HG03139 (cell line): ENCODE measurements around the gene ANKRD11.
"Not testable (repeated sequence)": the region's sequence is repeated elsewhere in the genome, so short reads cannot be mapped to it uniquely, and the experiment has no call there.

Source experiments
- ATAC-seq: cut with Tn5 transposase; IDR thresholded peaks from one replicate; pipeline ENCODE4 v1.9.1; 2021; ENCODE audit not compliant: unreplicated experiment

ANKRD11 gene

GRCh38 chr16:89318871-89319630 lies 171.3 kb downstream of the ANKRD11 start:
- ATAC-seq = no peak

- ATAC-seq = no peak
These were observed 172.0 kb downstream of the ANKRD11 start for GRCh38 chr16:89318430-89318758.

GRCh38 chr16:89317729-89318429 lies 172.5 kb downstream of the ANKRD11 start:
- no peak for ATAC-seq

DNA sequence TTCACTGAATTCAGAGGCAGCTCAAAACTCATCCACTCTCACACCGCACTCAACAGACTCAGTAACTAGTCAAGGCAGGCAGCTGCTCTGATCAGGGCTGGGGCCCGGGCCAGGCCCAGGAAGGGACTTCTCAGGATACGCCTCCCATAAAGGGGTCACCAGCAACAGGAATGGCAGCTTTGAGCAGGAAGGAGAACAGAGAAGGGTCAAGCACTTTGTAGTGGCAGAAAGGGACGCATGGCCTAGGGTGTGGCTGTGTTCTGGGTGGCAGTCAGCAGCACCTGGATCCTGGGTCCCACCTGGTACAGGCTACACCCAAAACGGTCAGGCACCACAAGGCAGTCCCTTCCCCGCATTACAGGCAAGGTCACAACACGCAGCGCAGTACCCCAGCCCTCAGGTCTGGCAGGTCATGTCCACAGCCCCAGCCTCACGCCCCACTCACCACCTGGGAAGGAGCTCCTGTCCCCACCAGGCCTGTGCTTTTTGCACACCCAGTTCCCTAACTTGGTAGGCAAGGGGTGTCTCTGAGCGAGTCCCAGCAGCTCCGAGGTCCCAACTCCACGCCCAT lies 173.2 kb downstream of the ANKRD11 start:
- no peak for ATAC-seq

DNA sequence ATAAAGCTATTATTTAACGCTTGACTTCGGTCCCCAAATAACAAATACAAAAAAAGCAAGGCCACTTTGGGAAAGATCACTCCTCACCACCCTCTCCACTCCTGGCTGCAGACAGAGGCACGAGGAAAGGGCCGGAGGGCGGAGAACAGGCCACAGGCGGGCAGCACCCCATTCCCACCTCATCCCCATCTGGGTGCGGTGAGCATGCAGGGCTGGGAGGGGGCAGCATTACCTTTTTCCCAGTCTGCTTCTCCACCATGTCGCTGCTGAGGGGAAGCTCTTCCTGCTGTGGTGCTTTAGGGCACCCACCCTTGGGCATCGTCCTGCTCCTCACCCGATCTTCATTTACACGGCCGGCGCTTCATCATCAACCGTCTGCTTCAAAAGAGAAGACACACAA lies 173.7 kb downstream of the ANKRD11 start:
- ATAC-seq = no peak

- no peak for ATAC-seq
These were observed 174.4 kb downstream of the ANKRD11 start for GRCh38 chr16:89315791-89316581.

- no peak for ATAC-seq
These were observed 175.1 kb downstream of the ANKRD11 start for GRCh38 chr16:89315271-89315670.

GRCh38 chr16:89314854-89315253 lies 175.5 kb downstream of the ANKRD11 start:
- no peak for ATAC-seq

DNA sequence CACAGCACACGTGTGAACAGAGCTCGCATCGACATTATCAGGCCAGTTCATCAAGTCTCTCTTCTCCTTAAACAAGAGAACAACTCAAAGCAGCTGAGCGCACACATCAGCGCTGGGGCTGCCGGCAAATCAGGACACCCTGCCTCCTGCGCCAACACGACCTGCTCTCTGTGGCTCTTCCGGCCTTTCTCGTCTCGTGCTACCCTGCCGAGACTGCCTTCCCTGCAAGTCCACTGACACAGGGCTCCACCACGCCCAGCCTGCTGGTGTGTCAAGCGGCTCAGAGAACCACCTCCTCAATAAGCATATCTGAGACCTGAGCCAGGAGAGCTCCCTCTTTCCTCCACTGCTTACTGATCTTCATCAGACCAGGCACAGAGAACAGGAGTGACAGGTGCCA lies 176.0 kb downstream of the ANKRD11 start:
- no peak for ATAC-seq

DNA sequence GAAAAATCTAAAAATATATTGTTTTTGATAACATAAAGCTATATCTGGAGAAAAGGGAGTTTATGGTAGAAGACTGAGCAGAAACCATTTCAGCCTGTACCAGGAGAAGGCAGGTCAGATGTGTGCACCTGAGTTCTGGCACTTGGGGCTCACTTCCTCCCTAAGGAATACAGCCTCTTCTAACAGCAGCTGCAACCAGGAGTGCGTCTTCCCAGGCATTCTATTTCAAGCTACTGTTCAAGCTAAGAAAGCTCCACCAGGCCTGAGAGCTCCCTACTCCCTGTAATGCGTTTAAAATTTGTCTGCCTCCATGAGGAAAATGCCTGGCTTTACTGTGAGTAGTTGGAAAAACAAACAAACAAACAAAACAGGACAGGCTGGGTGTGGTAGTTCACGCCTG lies 176.8 kb downstream of the ANKRD11 start:
- ATAC-seq = no peak

GRCh38 chr16:89312598-89313299 lies 177.6 kb downstream of the ANKRD11 start:
- ATAC-seq = no peak

GRCh38 chr16:89312194-89312593 lies 178.2 kb downstream of the ANKRD11 start:
- ATAC-seq = no peak

DNA sequence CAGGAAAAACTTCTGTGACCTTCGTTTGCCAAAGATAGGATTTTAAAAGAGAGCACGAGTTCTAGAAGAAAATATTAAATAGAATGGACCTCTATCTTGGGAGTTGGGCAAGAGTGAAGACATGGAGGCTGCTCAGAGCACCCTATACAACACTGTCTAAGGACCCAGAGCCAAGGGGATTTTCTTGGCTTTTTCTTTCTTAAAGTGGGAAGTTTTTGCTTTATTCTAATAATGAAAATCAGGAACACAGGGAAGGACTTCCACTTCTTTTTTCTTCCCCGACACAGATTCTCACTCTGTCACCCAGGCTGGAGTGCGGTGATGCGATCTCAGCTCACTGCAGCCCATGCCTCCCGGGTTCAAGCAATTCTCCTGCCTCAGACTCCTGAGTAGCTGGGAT lies 178.7 kb downstream of the ANKRD11 start:
- no peak for ATAC-seq

DNA sequence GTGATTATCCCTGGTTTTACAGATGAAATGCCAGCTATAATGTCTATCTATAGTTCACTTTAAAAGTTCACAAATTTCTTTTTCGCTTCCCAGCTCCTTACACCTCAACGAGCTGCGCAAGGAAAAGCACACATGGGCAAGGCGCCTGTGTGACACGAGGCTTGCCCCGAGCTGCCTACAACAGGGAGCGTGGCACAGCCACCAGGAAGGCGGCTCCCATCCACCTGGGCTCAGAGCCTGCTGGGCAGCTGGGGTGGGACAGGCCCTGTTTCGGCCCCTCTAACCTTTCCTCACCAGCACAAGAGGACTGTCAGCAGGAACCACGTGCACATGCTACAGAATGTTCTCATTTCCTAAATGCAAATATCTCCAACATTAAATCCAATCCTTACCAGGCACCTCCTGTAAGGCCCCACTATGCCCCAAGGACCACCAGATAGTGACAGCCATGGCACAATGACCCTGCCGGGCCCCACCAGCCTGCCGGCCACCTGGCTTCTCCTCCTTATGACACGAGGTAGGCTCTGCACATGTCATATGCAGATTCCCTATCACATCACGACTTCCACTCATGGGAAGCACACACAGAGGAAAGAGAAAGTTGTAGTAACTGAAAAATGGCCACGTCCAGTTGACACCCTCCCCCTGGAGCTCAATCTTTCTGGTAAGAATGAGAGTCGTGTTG lies 180.8 kb downstream of the ANKRD11 start:
- ATAC-seq = no peak

DNA sequence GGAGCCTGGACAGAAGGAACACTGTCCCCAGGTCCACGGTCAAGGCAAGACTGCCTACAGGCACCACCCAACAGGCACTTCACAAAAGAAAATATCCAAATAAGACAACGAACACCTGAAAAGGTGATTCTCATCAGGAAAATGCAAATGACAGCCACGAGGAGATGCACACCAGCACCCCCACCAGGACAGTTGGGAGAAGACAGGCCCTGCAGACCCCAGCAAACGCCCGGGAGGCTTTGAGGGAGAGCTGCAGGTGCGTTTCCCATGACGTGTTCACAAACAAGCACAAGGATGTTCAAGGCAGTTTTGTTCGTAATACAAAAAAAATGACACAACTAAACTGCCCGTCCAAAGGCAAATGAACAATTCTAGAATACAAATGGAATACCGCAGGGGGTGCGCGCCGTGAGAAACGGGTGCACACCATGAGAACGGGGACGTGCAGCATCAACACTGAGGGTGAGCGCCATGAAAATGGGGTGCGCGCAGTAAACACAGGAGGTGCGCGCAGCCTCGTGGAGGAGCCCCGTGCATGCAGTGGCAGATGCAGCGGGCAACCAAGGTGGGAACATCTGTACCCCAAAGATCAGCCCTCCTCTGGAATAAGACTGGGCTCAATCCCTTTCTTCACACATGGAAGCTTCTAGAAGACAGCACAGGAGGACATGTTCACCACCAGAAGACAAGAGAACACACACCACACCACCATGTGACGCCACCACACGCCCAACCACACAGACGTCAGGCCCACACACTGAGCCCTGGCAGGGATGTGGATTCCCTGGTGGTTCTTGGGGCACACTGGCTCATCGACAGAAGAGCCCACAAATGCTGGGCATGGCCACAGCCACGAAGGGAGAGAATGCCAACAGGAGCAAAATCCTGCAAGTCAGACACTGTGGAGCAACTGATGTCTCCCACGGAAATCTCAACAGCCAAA lies 181.7 kb downstream of the ANKRD11 start:
- ATAC-seq = no peak

GRCh38 chr16:89307421-89307805 lies 182.9 kb downstream of the ANKRD11 start:
- ATAC-seq = no peak

GRCh38 chr16:89306457-89307420 lies 183.6 kb downstream of the ANKRD11 start:
- ATAC-seq = not testable (repeated sequence)
